Neuronal stem cell (in vitro differentiated cells): ENCODE measurements around the gene BPIFB2.

Experiments
- DNase-seq: peaks from one replicate; pipeline ENCODE4 v3.0.0-alpha.2; 2013; ENCODE audit warnings: low spot score
- H2AFZ ChIP-seq: one replicate; pipeline ENCODE4 v1.6.1; 2013; ENCODE audit warnings: mild to moderate bottlenecking, low read length, inconsistent platforms
- H2AK5ac ChIP-seq: 2 replicates; pipeline ENCODE4 v1.6.1; 2013; ENCODE audit warnings: low read depth, mild to moderate bottlenecking, inconsistent platforms, low read length, moderate library complexity, mixed read lengths
- H2BK120ac ChIP-seq: 2 replicates; pipeline ENCODE4 v1.6.1; 2013; ENCODE audit warnings: low read depth, mild to moderate bottlenecking, inconsistent platforms, low read length, moderate library complexity, mixed read lengths
- H2BK12ac ChIP-seq: one replicate; pipeline ENCODE4 v1.6.1; 2013; ENCODE audit warnings: low read length, inconsistent platforms
- H2BK15ac ChIP-seq: 2 replicates; pipeline ENCODE4 v1.6.1; 2013; ENCODE audit warnings: mild to moderate bottlenecking, low read length, inconsistent platforms, mixed read lengths
- H2BK5ac ChIP-seq: one replicate; pipeline ENCODE4 v1.6.1; 2013; ENCODE audit warnings: inconsistent platforms, mild to moderate bottlenecking, low read length, moderate library complexity
- H3K14ac ChIP-seq: one replicate; pipeline ENCODE4 v1.6.1; 2013; ENCODE audit warnings: low read length, inconsistent platforms
- H3K18ac ChIP-seq: 2 replicates; pipeline ENCODE4 v1.6.1; 2013; ENCODE audit warnings: low read length, inconsistent platforms
- H3K23ac ChIP-seq: 2 replicates; pipeline ENCODE4 v1.6.1; 2013; ENCODE audit warnings: low read depth, mild to moderate bottlenecking, mixed read lengths, low read length, inconsistent platforms; ENCODE audit not compliant: poor library complexity
- H3K27ac ChIP-seq: replicated peaks from 3 replicates; pipeline ENCODE4 v1.5.1; 2013; ENCODE audit warnings: low read length, inconsistent platforms
- H3K27me3 ChIP-seq, 3 experiments: 2 replicates each; pipeline ENCODE4 v1.6.1; 2013; ENCODE audit warnings: low read length in 3 of 3, mild to moderate bottlenecking in 2 of 3, inconsistent platforms in 1 of 3, low read depth in 1 of 3, mixed read lengths in 1 of 3, moderate library complexity in 1 of 3; ENCODE audit not compliant: control insufficient read depth in 3 of 3, insufficient read depth in 3 of 3
- H3K36me3 ChIP-seq, 2 donors: replicated peaks in 1 of 2; 2 replicates each; pipeline ENCODE4 v1.6.1; 2013; ENCODE audit warnings: low read length in 2 of 2; ENCODE audit not compliant: control insufficient read depth in 2 of 2, insufficient read depth in 2 of 2
- H3K4ac ChIP-seq: 2 replicates; pipeline ENCODE4 v1.6.1; 2013; ENCODE audit warnings: inconsistent platforms, mild to moderate bottlenecking, low read length, moderate library complexity
- H3K4me1 ChIP-seq, 2 donors: 1 replicate in 1 of 2; 2 replicates in 1 of 2; pipeline ENCODE4 v1.6.1; 2013; ENCODE audit warnings: low read length in 2 of 2, low read depth in 1 of 2; ENCODE audit not compliant: control insufficient read depth in 2 of 2, insufficient read depth in 1 of 2
- H3K4me2 ChIP-seq: one replicate; pipeline ENCODE4 v1.6.1; 2013; ENCODE audit warnings: mild to moderate bottlenecking, low read length, inconsistent platforms; ENCODE audit not compliant: insufficient read depth, poor library complexity, severe bottlenecking
- H3K4me3 ChIP-seq, 2 donors: 2 replicates each; pipeline ENCODE4 v1.5.1; 2013; ENCODE audit warnings: low read length in 2 of 2, mild to moderate bottlenecking in 2 of 2, inconsistent platforms in 1 of 2, moderate library complexity in 1 of 2
- H3K79me1 ChIP-seq: one replicate; pipeline ENCODE4 v1.6.1; 2013; ENCODE audit warnings: low read depth, mild to moderate bottlenecking, inconsistent platforms, low read length, moderate library complexity
- H3K9ac ChIP-seq: one replicate; pipeline ENCODE4 v1.6.1; 2013; ENCODE audit warnings: mild to moderate bottlenecking, low read depth, low read length, inconsistent platforms; ENCODE audit not compliant: poor library complexity
- H3K9me3 ChIP-seq, 2 donors: replicated peaks in 1 of 2; 2 replicates each; pipeline versions ENCODE3 to v1.6.1; 2013; ENCODE audit warnings: low read length in 2 of 2, mild to moderate bottlenecking in 2 of 2, inconsistent platforms in 1 of 2, low read depth in 1 of 2, mixed read lengths in 1 of 2, moderate library complexity in 1 of 2; ENCODE audit not compliant: control insufficient read depth in 2 of 2, insufficient read depth in 1 of 2
- H4K8ac ChIP-seq: one replicate; pipeline ENCODE4 v1.6.1; 2013; ENCODE audit warnings: low read depth, mild to moderate bottlenecking, inconsistent platforms, low read length, moderate library complexity
- H4K91ac ChIP-seq: one replicate; pipeline ENCODE4 v1.6.1; 2013; ENCODE audit warnings: low read length, low read depth, mild to moderate bottlenecking, inconsistent platforms; ENCODE audit not compliant: poor library complexity
- WGBS, 2 donors: extraction: QIAGEN DNeasy Blood & Tissue Kit; methylation state at CpG; one replicate each; pipeline ENCODE4 v1.1.7; 2013; ENCODE audit warnings: missing lambda C conversion rate in 2 of 2, mixed read lengths in 1 of 2; ENCODE audit not compliant: insufficient read length in 2 of 2, insufficient replicate concordance in 1 of 2; ENCODE audit errors: extremely low coverage in 2 of 2; 5-methylcytosine and 5-hydroxymethylcytosine counted together

BPIFB2 gene

GRCh38 chr20:33046412-33046811 is 38.9 kb downstream of the BPIFB2 start:
- H3K9me3 ChIP-seq = peaks cover 0 to 5% of the 10 kb centered on the region in 2 donors
- no CpG with 5 or more reads among the region's 3 CpGs for WGBS, 2 donors
- no peak overlapping the region for H4K91ac ChIP-seq
- no peaks in the 10 kb centered on the region for H3K4me1 ChIP-seq
- no peak overlapping the region for H3K27ac ChIP-seq
- no peak overlapping the region for H3K23ac ChIP-seq
- H4K8ac ChIP-seq = no peak overlapping the region
- H3K4ac ChIP-seq = no peak overlapping the region
- H3K4me2 ChIP-seq = no peak overlapping the region
- no peak overlapping the region for H2BK120ac ChIP-seq
- no peak overlapping the region for H3K9ac ChIP-seq
- H2BK5ac ChIP-seq = no peak overlapping the region
- H2AK5ac ChIP-seq = no peak overlapping the region
- H3K14ac ChIP-seq = no peak overlapping the region
- no peaks in the 10 kb centered on the region for H3K36me3 ChIP-seq
- H2BK15ac ChIP-seq = no peak overlapping the region
- H3K4me3 ChIP-seq = no peak overlapping the region
- H3K27me3 ChIP-seq = no peaks in the 10 kb centered on the region
- no peak overlapping the region for H3K18ac ChIP-seq
- no peak overlapping the region for H2BK12ac ChIP-seq
- DNase-seq = no peak
- H2AFZ ChIP-seq = no peak overlapping the region
- H3K79me1 ChIP-seq = no peaks in the 10 kb centered on the region

GRCh38 chr20:33051333-33051732 is 43.8 kb downstream of the BPIFB2 start:
- Histone ChIP-seq H3K14ac (no peak overlapping the region), H2BK120ac (no peak overlapping the region), H4K8ac (no peak overlapping the region), H3K4me2 (no peak overlapping the region), H3K36me3 (no peaks in the 10 kb centered on the region), H3K27ac (no peak overlapping the region), H3K79me1 (no peaks in the 10 kb centered on the region), H3K4me1 (peaks cover 0 to 5% of the 10 kb centered on the region in 2 donors), H2BK15ac (no peak overlapping the region), H3K4me3 (no peak overlapping the region), H3K9ac (no peak overlapping the region), H2BK12ac (no peak overlapping the region), H2AFZ (no peak overlapping the region), H3K4ac (no peak overlapping the region), H3K27me3 (no peaks in the 10 kb centered on the region), H2BK5ac (no peak overlapping the region), H3K23ac (no peak overlapping the region), H4K91ac (no peak overlapping the region), H3K9me3 (no peaks in the 10 kb centered on the region), H2AK5ac (no peak overlapping the region), H3K18ac (no peak overlapping the region)
- WGBS, 2 donors = no CpG with 5 or more reads among the region's 4 CpGs
- DNase-seq = no peak

- no CpG with 5 or more reads among the region's 25 CpGs for WGBS, 2 donors
- Histone ChIP-seq H2BK15ac (no peak within 1 kb of the TSS), H2BK5ac (peak within 1 kb of the TSS; percentile 67), H3K4me1 (peaks cover 0 to 5% of the 10 kb centered on the region in 2 donors), H3K4ac (no peak within 1 kb of the TSS), H3K23ac (no peak within 1 kb of the TSS), H3K79me1 (no peaks in the 10 kb centered on the region), H3K4me3 (no peak within 1 kb of the TSS), H3K4me2 (no peak within 1 kb of the TSS), H2BK120ac (no peak within 1 kb of the TSS), H2BK12ac (no peak within 1 kb of the TSS), H3K9ac (no peak within 1 kb of the TSS), H3K14ac (peak within 1 kb of the TSS; percentile 3), H3K9me3 (no peaks in the 10 kb centered on the region), H3K36me3 (no peaks in the 10 kb centered on the region), H2AK5ac (peak within 1 kb of the TSS; percentile 8), H3K27me3 (no peaks in the 10 kb centered on the region), H4K8ac (peak within 1 kb of the TSS; percentile 84), H4K91ac (no peak within 1 kb of the TSS), H3K18ac (peak within 1 kb of the TSS; percentile 82), H3K27ac (no peak within 1 kb of the TSS), H2AFZ (no peak within 1 kb of the TSS)
- no peak for DNase-seq
These were observed 46.0 kb downstream of the BPIFB2 start, which contains the start of gene BPIFB3 for GRCh38 chr20:33053291-33054106. TSS of gene BPIFB3 (plus strand) at chr20:33053903. CDS start at chr20:33055436, 1,533 bp downstream.

- Histone ChIP-seq H2BK5ac (no peak overlapping the region), H2BK15ac (no peak overlapping the region), H3K9ac (no peak overlapping the region), H4K8ac (no peak overlapping the region), H3K27ac (no peak overlapping the region), H3K36me3 (no peaks in the 10 kb centered on the region), H2BK12ac (no peak overlapping the region), H3K4me2 (no peak overlapping the region), H3K18ac (no peak overlapping the region), H3K9me3 (no peaks in the 10 kb centered on the region), H2AK5ac (no peak overlapping the region), H3K27me3 (no peaks in the 10 kb centered on the region), H3K14ac (no peak overlapping the region), H2AFZ (no peak overlapping the region), H3K4me3 (no peak overlapping the region), H3K79me1 (no peaks in the 10 kb centered on the region), H2BK120ac (no peak overlapping the region), H3K4me1 (peaks cover 0 to 5% of the 10 kb centered on the region in 2 donors), H3K4ac (no peak overlapping the region), H3K23ac (no peak overlapping the region), H4K91ac (no peak overlapping the region)
- DNase-seq = no peak
- WGBS, 2 donors = no CpG with 5 or more reads among the region's 7 CpGs
These were observed 46.9 kb downstream of the BPIFB2 start for GRCh38 chr20:33054381-33054780.
